ENCODE results near the gene COL27A1.

COL27A1 gene

DNA sequence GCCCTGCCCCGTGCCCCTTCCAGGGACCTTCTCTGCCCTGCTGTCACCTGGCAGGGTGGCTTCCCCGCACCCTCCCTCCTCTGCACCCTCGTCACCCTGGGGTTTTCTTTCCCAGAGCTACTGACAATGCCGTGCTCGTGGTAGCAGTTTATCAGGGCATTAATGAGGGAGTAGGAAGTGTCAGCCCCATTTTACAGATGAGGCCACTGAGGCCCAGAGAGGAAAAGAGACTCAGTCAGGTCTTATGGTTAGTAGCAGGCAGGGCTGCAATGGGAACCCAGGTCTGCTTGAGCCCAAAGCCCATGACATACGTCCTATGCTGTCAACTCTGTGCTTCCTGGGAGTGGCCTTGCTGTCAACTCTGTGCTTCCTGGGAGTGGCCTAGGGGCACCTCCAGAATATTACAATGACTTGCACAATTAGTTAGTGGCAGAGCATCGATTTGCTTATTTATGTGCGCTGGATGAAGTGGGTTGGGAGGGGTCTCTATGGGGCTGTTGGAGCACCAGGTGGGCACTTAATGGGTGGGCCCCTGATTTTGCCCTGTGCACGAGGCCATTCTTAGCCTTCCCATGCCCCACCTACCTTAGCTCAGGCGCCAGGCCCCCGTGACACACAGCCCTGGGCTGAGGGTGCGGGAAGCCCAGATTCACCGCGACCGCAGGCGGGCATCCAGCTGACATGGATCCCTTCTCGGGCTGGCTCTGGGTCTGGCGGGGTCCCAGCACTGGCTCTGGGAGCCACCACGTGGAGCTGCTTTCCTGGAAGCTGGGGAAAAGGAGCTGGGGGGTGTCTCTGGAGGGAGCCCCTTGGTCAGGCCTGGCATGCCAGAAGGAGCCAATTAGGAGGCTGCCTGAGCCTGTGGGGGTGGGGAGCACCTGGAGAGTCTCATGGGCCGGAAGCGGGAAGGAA lies 85.6 kb downstream of the COL27A1 start:
- Histone ChIP-seq H3K4me3 (ENCODE audit: low read depth in 1 of 5, low read length in 5 of 5) (no peak overlapping the region), H3K4me1 (ENCODE audit: control insufficient read depth in 5 of 5, insufficient read depth in 5 of 5, low read length in 5 of 5) (peaks cover 5 to 21% (median 15%) of the 10 kb centered on the region in 5 donors), H3K9ac (ENCODE audit: low read length in 5 of 5) (no peak overlapping the region), H3K27me3 (ENCODE audit: control insufficient read depth in 5 of 5, insufficient read depth in 4 of 5, low read length in 5 of 5) (peaks cover 0 to 6% (median 0%) of the 10 kb centered on the region in 5 donors), H3K9me3 (ENCODE audit: control insufficient read depth in 5 of 5, low read length in 5 of 5) (no peaks in the 10 kb centered on the region), H3K36me3 (ENCODE audit: control insufficient read depth in 5 of 5, insufficient read depth in 5 of 5, low read length in 5 of 5) (no peaks in the 10 kb centered on the region), H3K27ac (ENCODE audit: low read depth, low read length) (no peak overlapping the region)

DNA sequence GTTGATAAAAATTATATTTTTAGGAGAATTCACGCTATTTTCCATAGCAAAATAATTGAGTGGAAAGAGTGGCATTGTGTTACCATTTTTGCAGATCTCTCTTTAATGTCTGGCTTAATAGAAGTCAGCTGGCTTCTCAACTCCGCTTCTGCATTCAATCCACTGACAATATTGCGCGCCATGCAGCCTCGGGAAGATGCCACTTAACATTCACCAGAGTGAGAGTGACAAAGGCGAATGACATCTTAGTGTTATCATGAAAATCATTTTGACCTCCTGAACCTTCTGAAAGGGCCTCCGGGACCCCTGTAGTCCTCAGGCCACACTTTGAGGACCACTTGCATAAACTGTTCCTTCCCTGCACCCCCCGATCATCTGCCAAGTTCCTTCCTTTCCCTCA lies 87.5 kb downstream of the COL27A1 start:
- peaks cover 0 to 6% (median 0%) of the 10 kb centered on the region in 5 donors for H3K27me3 ChIP-seq (ENCODE audit: control insufficient read depth in 5 of 5, insufficient read depth in 4 of 5, low read length in 5 of 5)

DNA sequence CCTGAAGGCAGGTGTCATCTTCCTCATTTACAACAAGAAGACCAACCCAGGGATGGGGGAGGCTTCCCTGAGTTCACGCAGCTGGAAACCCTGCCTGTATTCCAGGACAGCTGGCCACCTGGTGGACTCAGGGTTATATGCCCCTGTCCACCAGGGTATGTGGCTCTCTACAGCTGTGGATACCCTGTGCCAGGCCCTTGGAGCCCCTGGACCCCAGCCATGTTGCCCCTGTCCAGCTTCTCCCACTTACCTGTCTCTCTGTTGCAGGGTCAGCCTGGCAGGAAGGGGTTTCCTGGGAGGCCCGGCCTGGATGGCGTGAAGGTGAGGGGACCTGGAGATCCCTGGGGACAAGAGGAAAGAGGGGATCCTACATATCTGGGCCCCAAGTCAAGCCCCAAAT lies 87.9 kb downstream of the COL27A1 start:
- peaks cover 3 to 14% (median 14%) of the 10 kb centered on the region in 5 donors for H3K4me1 ChIP-seq (ENCODE audit: control insufficient read depth in 5 of 5, insufficient read depth in 5 of 5, low read length in 5 of 5)
- H3K36me3 ChIP-seq (ENCODE audit: control insufficient read depth in 5 of 5, insufficient read depth in 5 of 5, low read length in 5 of 5): no peaks in the 10 kb centered on the region
- no peak overlapping the region for H3K4me3 ChIP-seq (ENCODE audit: low read depth in 1 of 5, low read length in 5 of 5)

More for the DNA sequence above, 87.5 kb downstream of the COL27A1 start:
- Histone ChIP-seq H3K36me3 (ENCODE audit: control insufficient read depth in 5 of 5, insufficient read depth in 5 of 5, low read length in 5 of 5) (no peaks in the 10 kb centered on the region), H3K4me3 (ENCODE audit: low read depth in 1 of 5, low read length in 5 of 5) (no peak overlapping the region), H3K27ac (ENCODE audit: low read depth, low read length) (no peak overlapping the region), H3K9me3 (ENCODE audit: control insufficient read depth in 5 of 5, low read length in 5 of 5) (no peaks in the 10 kb centered on the region), H3K4me1 (ENCODE audit: control insufficient read depth in 5 of 5, insufficient read depth in 5 of 5, low read length in 5 of 5) (peaks cover 5 to 18% (median 14%) of the 10 kb centered on the region in 5 donors), H3K9ac (ENCODE audit: low read length in 5 of 5) (no peak overlapping the region)

DNA sequence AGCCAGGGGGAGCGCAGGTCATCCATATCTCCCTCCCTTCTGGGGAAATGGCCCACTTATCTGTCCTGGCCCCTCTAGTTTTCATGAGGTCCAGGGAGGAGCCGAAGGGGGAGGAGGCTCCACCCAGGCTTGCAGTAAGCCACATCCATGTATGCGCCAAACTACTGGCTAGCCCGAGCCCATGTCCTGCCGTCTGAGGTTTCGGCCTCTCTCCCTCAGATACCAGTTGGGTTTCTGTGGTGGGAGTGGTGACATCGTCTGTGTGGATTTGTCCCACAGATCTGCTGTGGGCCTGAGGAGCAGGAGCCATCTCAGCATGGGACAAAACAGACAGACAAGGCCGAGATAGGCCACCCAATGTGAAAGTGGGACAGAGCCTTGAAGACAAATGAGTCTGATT lies 89.2 kb downstream of the COL27A1 start:
- Histone ChIP-seq H3K4me3 (ENCODE audit: low read depth in 1 of 5, low read length in 5 of 5) (no peak overlapping the region), H3K4me1 (ENCODE audit: control insufficient read depth in 5 of 5, insufficient read depth in 5 of 5, low read length in 5 of 5) (peaks cover 0 to 8% (median 4%) of the 10 kb centered on the region in 5 donors), H3K9ac (ENCODE audit: low read length in 5 of 5) (no peak overlapping the region), H3K27ac (ENCODE audit: low read depth, low read length) (no peak overlapping the region), H3K9me3 (ENCODE audit: control insufficient read depth in 5 of 5, low read length in 5 of 5) (no peaks in the 10 kb centered on the region), H3K27me3 (ENCODE audit: control insufficient read depth in 5 of 5, insufficient read depth in 4 of 5, low read length in 5 of 5) (no peaks in the 10 kb centered on the region), H3K36me3 (ENCODE audit: control insufficient read depth in 5 of 5, insufficient read depth in 5 of 5, low read length in 5 of 5) (no peaks in the 10 kb centered on the region)

More for the DNA sequence above, 87.9 kb downstream of the COL27A1 start:
- no peak overlapping the region for H3K27ac ChIP-seq (ENCODE audit: low read depth, low read length)
- no peaks in the 10 kb centered on the region for H3K9me3 ChIP-seq (ENCODE audit: control insufficient read depth in 5 of 5, low read length in 5 of 5)
- no peak overlapping the region for H3K9ac ChIP-seq (ENCODE audit: low read length in 5 of 5)
- peaks cover 0 to 6% (median 0%) of the 10 kb centered on the region in 5 donors for H3K27me3 ChIP-seq (ENCODE audit: control insufficient read depth in 5 of 5, insufficient read depth in 4 of 5, low read length in 5 of 5)

DNA sequence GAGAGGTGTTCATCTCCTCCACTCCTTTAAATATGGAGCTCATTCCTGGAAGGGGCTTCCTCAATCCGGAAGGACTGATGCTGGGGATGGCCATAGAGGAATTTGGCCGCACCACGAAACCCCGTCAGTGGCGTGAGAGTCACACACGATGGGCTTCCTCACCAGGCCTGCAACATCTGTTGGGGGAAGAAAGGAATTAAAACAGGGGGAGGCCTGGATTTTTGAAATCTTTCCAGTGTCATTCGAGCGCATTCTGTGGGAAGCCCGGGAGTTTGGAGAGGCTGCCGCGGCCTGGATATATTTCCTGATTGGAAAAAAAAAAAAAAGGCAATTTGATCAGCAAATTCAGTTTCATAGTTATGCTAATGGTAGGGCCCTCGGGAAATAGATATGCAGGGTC lies 91.2 kb downstream of the COL27A1 start:
- Histone ChIP-seq H3K4me1 (ENCODE audit: control insufficient read depth in 5 of 5, insufficient read depth in 5 of 5, low read length in 5 of 5) (peaks cover 6 to 26% (median 20%) of the 10 kb centered on the region in 5 donors), H3K4me3 (ENCODE audit: low read depth in 1 of 5, low read length in 5 of 5) (no peak overlapping the region), H3K27me3 (ENCODE audit: control insufficient read depth in 5 of 5, insufficient read depth in 4 of 5, low read length in 5 of 5) (no peaks in the 10 kb centered on the region), H3K9me3 (ENCODE audit: control insufficient read depth in 5 of 5, low read length in 5 of 5) (no peaks in the 10 kb centered on the region), H3K36me3 (ENCODE audit: control insufficient read depth in 5 of 5, insufficient read depth in 5 of 5, low read length in 5 of 5) (no peaks in the 10 kb centered on the region), H3K9ac (ENCODE audit: low read length in 5 of 5) (no peak overlapping the region), H3K27ac (ENCODE audit: low read depth, low read length) (no peak overlapping the region)

DNA sequence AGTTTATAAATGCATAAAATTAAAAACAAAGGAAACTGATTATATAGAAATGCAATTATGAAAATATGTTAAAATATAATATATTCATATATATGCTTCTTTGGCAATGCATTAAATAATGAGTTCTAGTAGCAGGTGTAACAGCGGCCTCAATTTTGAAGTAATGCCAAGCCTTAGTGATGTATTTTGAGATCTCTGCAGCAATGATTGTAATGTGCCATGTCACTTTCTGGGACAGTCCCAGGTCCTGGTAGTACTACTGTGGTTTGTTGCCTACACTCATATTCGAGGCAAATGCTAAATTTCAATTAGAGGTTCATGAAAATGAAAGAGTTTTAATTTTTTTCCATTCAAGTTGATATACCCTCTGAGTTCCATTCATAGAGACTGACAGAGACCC lies 91.7 kb downstream of the COL27A1 start:
- Histone ChIP-seq H3K27ac (ENCODE audit: low read depth, low read length) (no peak overlapping the region), H3K36me3 (ENCODE audit: control insufficient read depth in 5 of 5, insufficient read depth in 5 of 5, low read length in 5 of 5) (no peaks in the 10 kb centered on the region), H3K9ac (ENCODE audit: low read length in 5 of 5) (no peak overlapping the region), H3K27me3 (ENCODE audit: control insufficient read depth in 5 of 5, insufficient read depth in 4 of 5, low read length in 5 of 5) (no peaks in the 10 kb centered on the region), H3K4me1 (ENCODE audit: control insufficient read depth in 5 of 5, insufficient read depth in 5 of 5, low read length in 5 of 5) (peaks cover 6 to 28% (median 20%) of the 10 kb centered on the region in 5 donors), H3K4me3 (ENCODE audit: low read depth in 1 of 5, low read length in 5 of 5) (no peak overlapping the region), H3K9me3 (ENCODE audit: control insufficient read depth in 5 of 5, low read length in 5 of 5) (no peaks in the 10 kb centered on the region)

DNA sequence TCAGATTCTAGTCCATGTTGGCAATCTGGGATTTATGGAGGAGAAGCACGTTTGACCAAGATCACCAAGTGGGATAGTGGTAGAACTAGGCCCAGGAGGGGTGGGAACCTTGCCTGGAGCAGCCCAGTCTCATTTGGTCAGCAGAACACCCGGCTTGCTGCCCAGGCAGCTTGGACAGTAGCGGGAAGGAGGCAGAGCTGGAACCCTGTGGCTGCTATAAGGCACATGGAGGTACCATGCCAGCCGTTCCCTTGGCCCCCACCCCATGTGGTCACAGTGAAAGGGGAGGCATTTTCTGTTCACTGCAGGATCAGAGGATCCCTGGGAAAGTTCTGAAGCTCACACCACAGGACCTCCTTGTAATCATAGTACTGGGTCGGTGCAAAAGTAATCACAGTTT lies 92.2 kb downstream of the COL27A1 start:
- peaks cover 6 to 28% (median 20%) of the 10 kb centered on the region in 5 donors for H3K4me1 ChIP-seq (ENCODE audit: control insufficient read depth in 5 of 5, insufficient read depth in 5 of 5, low read length in 5 of 5)
- no peak overlapping the region for H3K27ac ChIP-seq (ENCODE audit: low read depth, low read length)
- H3K36me3 ChIP-seq (ENCODE audit: control insufficient read depth in 5 of 5, insufficient read depth in 5 of 5, low read length in 5 of 5): no peaks in the 10 kb centered on the region
- no peak overlapping the region for H3K4me3 ChIP-seq (ENCODE audit: low read depth in 1 of 5, low read length in 5 of 5)
- no peaks in the 10 kb centered on the region for H3K27me3 ChIP-seq (ENCODE audit: control insufficient read depth in 5 of 5, insufficient read depth in 4 of 5, low read length in 5 of 5)
- no peak overlapping the region for H3K9ac ChIP-seq (ENCODE audit: low read length in 5 of 5)
- no peaks in the 10 kb centered on the region for H3K9me3 ChIP-seq (ENCODE audit: control insufficient read depth in 5 of 5, low read length in 5 of 5)

DNA sequence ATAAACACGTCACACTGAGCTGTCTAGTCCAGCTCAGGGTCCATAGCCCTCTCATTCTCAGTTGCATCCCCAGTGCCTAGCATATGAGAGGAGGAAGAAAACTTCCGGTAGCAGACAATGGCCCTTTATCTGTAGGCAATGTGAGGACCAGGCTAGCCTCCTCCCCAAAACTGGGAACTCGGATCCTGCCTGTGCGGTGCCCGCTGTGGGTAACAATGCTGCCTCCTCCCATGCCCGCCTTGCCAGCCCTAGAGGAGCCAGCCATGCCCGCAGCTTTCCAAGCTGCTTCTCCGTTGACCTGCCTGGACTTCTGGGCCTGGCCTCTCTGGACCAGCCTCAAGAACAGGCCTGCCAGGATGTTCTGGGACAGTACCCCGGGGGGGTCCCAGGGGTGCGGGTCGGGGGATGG lies 93.0 kb downstream of the COL27A1 start:
- H3K4me3 ChIP-seq (ENCODE audit: low read depth in 1 of 5, low read length in 5 of 5): no peak overlapping the region
- H3K36me3 ChIP-seq (ENCODE audit: control insufficient read depth in 5 of 5, insufficient read depth in 5 of 5, low read length in 5 of 5): no peaks in the 10 kb centered on the region
- H3K27ac ChIP-seq (ENCODE audit: low read depth, low read length): no peak overlapping the region
- H3K9ac ChIP-seq (ENCODE audit: low read length in 5 of 5): no peak overlapping the region
- peaks cover 6 to 28% (median 20%) of the 10 kb centered on the region in 5 donors for H3K4me1 ChIP-seq (ENCODE audit: control insufficient read depth in 5 of 5, insufficient read depth in 5 of 5, low read length in 5 of 5)
- no peaks in the 10 kb centered on the region for H3K9me3 ChIP-seq (ENCODE audit: control insufficient read depth in 5 of 5, low read length in 5 of 5)
- no peaks in the 10 kb centered on the region for H3K27me3 ChIP-seq (ENCODE audit: control insufficient read depth in 5 of 5, insufficient read depth in 4 of 5, low read length in 5 of 5)

DNA sequence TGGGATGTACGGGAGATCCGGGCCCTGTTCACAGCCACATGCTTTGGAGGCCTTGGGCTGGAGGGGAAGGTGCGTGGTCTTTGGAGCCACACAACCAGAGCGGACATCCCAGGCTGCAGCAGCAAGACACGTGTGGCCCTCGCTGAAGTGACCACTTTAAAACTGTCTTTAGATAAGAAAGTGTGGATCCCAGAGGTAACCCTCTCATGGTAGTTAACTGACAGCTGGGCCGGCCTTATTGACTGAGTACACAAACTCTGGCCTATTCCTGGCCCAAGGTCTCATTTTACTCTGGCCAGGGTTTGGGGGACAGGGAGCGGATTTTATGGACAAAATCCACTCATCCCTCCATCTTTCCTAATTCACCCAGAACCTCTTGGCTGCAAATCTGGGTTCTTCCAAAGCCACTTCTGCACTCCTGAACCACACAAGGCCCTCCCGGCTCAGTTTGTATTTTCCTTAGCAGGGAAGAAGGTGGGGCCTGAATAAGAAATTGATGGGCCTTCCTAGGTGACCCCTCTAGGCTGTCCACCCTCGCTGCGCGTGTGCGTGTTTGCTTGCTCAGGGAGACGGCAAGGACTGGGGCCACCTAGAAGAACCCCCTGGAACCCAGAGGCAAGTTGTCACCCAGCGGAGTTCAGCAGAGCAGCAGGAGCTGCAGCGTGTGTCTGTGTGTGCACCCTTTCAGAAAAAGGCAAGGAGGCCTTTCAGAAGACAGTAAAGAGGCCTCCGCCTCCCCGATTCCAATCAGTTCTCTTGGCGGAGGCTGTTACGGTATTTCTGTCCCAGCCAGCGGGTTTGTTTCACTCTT lies 94.3 kb downstream of the COL27A1 start:
- H3K4me1 ChIP-seq (ENCODE audit: control insufficient read depth in 5 of 5, insufficient read depth in 5 of 5, low read length in 5 of 5): peaks cover 6 to 28% (median 20%) of the 10 kb centered on the region in 5 donors
- peak overlapping the region; percentile 65 for H3K27ac ChIP-seq (ENCODE audit: low read depth, low read length)
- peak overlapping the region in 1 of 5 donors; percentile 25 for H3K9ac ChIP-seq (ENCODE audit: low read length in 5 of 5)
- H3K4me3 ChIP-seq (ENCODE audit: low read depth in 1 of 5, low read length in 5 of 5): peak overlapping the region in 3 of 5 donors; percentile 8 to 22 (median 17)
- no peaks in the 10 kb centered on the region for H3K27me3 ChIP-seq (ENCODE audit: control insufficient read depth in 5 of 5, insufficient read depth in 4 of 5, low read length in 5 of 5)
- H3K36me3 ChIP-seq (ENCODE audit: control insufficient read depth in 5 of 5, insufficient read depth in 5 of 5, low read length in 5 of 5): no peaks in the 10 kb centered on the region
- H3K9me3 ChIP-seq (ENCODE audit: control insufficient read depth in 5 of 5, low read length in 5 of 5): no peaks in the 10 kb centered on the region

DNA sequence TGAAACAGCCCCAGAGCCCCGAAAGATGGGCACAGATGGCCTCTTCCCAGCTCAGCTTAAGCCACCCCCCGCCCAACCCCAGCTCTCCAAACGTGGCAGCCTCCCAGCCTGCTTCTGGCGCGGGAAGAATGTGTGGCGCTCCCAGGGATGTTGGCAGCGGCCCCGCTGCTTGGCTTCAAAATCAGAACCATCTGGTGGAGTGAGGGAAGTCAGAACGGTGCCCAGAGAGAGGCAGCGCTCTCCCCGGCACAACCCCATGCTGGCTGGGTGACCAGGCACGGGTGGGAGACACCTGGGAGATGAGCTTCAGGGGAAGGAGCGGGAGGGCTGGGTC lies 94.9 kb downstream of the COL27A1 start:
- peak overlapping the region; percentile 65 for H3K27ac ChIP-seq (ENCODE audit: low read depth, low read length)
- H3K4me3 ChIP-seq (ENCODE audit: low read depth in 1 of 5, low read length in 5 of 5): peak overlapping the region in 3 of 5 donors; percentile 8 to 22 (median 17)
- no peaks in the 10 kb centered on the region for H3K36me3 ChIP-seq (ENCODE audit: control insufficient read depth in 5 of 5, insufficient read depth in 5 of 5, low read length in 5 of 5)
- H3K27me3 ChIP-seq (ENCODE audit: control insufficient read depth in 5 of 5, insufficient read depth in 4 of 5, low read length in 5 of 5): no peaks in the 10 kb centered on the region
- H3K9ac ChIP-seq (ENCODE audit: low read length in 5 of 5): peak overlapping the region in 2 of 5 donors; percentile 25 to 38
- no peaks in the 10 kb centered on the region for H3K9me3 ChIP-seq (ENCODE audit: control insufficient read depth in 5 of 5, low read length in 5 of 5)
- peaks cover 6 to 28% (median 20%) of the 10 kb centered on the region in 5 donors for H3K4me1 ChIP-seq (ENCODE audit: control insufficient read depth in 5 of 5, insufficient read depth in 5 of 5, low read length in 5 of 5)
